ENCODE results near the gene NUDT17.

- no peak for TF ChIP-seq ZNF155 (tag by site-specific recombination; IDR thresholded peaks at IDR 0.05)
- no peak for TF ChIP-seq CTCF (tag by site-specific recombination; IDR thresholded peaks at IDR 0.05)
- no peak for TF ChIP-seq ZNF660 (tag by site-specific recombination; IDR thresholded peaks at IDR 0.05)
- no peak for TF ChIP-seq ZBTB10 (tag by site-specific recombination; IDR thresholded peaks at IDR 0.05)
- TF ChIP-seq ZSCAN18 (tag by site-specific recombination; IDR thresholded peaks at IDR 0.05): no peak
- TF ChIP-seq ZBTB17 (tag by site-specific recombination; IDR thresholded peaks at IDR 0.05): no peak
- TF ChIP-seq ZNF558 (tag by site-specific recombination; IDR thresholded peaks at IDR 0.05): no peak
- no peak for TF ChIP-seq ZNF274 (IDR thresholded peaks at IDR 0.05; ENCODE audit: low read length)
- TF ChIP-seq ZNF274 (tag by site-specific recombination; IDR thresholded peaks at IDR 0.05; ENCODE audit: borderline replicate concordance): no peak
These were observed 47.2 kb downstream of the NUDT17 start for GRCh38 chr1:145892486-145893087.
